Stimulated activated CD4-positive, alpha-beta T cell treated with anti-CD3 and anti-CD28 coated beads, Interleukin-15, amount 100 ng/mL, for 48 hours (primary cell): ENCODE data around the gene CNKSR3.

ENCODE experiments used
- DNase-seq, 2 donors: peaks; one replicate each; pipeline ENCODE4 v3.0.0-alpha.2; 2020; ENCODE audit warnings: low read depth in 2 of 2

CNKSR3 gene

DNA sequence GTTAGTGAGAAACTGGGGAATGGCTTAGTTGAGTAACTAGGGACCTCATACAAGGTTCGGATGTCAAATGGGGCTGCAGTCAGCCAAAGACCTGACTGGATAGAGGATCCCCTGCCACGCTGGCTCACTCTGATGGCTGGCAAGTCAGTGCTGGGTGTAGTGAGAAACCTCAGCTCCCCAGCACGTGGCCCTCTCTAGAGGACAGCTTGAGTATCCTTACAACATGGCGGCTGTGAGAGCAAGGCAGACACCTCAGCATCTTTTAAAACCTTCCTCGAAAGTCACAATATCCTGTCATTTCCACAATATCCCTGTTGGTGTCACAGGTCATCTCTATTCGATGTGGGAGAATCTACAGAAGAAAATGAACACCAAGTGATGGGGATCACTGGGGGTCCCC, 127.2 kb downstream of the CNKSR3 start:
- DNase-seq, result no peak

DNA sequence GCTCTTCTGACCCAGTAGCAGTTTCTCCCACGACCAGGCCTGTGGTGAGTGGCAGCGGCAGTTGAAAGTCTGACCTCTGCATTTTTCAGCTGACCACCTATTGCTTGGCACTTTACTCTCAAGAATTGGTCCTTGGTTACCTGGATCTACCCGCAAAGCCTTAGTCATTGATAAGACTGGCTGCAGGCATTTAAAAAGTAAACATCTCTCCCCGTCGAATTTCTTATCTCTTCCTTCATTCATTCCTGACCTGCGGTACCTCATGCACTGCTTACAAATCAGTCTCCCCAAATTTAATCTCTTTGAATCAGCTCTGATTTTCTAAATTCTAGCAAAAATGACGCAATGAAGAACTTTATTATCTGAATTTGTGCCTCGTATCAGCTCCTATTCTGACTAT, 127.7 kb downstream of the CNKSR3 start:
- DNase-seq, result no peak

GRCh38 chr6:154381548-154381947, 128.9 kb downstream of the CNKSR3 start:
- no peak for DNase-seq

GRCh38 chr6:154380741-154381140, 129.7 kb downstream of the CNKSR3 start:
- no peak for DNase-seq

GRCh38 chr6:154379585-154379984, 130.9 kb downstream of the CNKSR3 start:
- no peak for DNase-seq

- DNase-seq, result no peak
These were observed 132.0 kb downstream of the CNKSR3 start for GRCh38 chr6:154378518-154378917.

GRCh38 chr6:154377726-154378125, 132.8 kb downstream of the CNKSR3 start:
- no peak for DNase-seq

- no peak for DNase-seq
These were observed 136.5 kb downstream of the CNKSR3 start for GRCh38 chr6:154373971-154374370.

DNA sequence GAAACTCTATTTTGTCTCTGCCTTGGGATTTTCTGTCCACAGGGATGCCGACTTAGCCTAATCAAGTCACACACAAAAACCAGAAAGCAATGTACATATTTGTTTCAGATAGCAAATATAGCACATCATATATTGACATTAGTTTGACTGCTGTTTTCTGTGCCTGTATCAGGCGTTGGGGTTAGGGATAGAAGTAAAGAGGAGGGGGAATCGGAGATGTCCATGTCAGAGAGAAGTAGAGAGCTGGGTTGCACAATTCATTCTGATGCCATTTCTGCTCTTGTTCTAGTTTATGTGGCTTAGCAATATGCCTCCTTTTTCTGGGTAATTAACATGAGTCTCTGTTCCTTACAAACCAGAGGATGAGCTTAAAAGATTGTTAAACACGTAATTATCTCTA, 139.2 kb downstream of the CNKSR3 start:
- no peak for DNase-seq

GRCh38 chr6:154370545-154370944, 139.9 kb downstream of the CNKSR3 start:
- DNase-seq, result no peak

DNA sequence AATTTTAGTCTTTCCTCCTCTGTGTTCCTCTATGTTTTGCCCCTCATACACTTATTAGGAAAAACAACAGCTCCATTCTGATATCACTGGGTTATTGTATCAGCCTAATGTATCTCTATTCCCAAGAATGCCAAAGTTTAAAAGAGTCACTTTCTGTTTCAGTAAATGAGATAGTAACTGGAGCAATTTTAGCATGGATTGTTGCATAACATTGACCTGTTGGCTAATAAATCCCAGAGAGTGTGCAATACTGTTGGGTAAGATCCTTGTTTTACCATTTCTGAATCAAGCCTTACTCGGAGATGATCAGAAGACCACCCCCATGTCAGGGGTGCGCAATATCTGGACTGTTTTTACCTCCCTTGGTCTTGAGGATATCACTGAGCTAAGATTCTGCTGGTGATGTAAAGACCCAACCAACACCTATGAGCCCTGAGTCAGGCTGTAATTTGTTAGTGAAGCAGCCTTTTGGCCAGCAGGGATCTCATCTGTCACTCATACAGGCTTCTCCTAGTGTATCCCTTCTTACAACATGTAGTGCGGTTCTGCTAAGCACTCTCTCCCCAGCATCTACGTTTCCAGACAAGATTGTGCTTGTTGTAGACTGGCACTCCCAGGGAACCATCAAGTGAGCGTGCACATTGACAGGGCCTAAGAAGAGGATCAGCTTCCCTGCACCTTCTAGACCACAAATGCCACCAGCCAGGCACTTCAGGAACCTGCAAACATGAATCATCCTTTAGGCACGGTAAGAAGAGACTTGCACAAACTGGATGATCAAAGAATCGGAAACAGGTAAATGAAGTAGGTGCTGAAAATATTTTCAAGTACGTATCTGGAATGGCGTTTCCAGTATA, 142.4 kb downstream of the CNKSR3 start:
- no peak for DNase-seq

GRCh38 chr6:154367336-154367735, 143.1 kb downstream of the CNKSR3 start:
- DNase-seq, result no peak

DNA sequence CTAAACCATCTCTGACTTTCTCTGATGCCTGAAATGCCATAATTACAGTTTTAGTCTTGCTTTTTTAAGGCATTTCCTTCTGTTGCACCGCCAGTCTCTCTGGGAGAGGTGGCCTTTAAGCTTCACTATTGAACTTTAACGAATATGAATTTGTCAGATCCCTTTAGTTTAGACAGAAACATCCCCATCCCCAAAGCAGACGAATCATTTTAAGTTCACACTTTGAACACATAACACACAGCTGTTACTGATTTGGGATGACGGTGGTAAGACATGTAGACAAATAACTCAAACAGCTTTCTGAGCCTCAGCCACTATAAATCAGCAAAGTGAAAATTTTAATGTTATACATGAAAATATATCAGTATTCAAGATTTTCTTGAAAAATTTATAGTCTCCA, 146.7 kb downstream of the CNKSR3 start:
- no peak for DNase-seq

GRCh38 chr6:154361476-154361875, 149.0 kb downstream of the CNKSR3 start:
- no peak for DNase-seq

DNA sequence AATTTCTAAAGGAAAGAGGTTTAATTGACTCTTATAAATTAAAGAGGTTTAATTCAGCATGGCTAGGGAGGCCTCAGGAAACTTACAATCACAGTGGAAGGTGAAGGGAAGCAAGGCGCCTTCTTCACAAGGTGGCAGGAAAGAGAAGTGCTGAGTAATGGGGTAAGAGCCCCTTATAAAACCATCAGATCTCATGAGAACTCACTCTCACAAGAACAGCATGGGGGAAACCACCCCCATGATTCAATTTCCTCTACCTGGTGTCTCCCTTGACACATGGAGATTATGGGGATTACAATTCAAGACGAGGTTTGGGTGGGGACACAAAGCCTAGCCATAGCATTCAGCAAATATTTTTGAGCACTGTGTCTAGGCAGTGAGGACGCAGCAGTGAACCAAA, 150.0 kb downstream of the CNKSR3 start:
- no peak for DNase-seq

DNA sequence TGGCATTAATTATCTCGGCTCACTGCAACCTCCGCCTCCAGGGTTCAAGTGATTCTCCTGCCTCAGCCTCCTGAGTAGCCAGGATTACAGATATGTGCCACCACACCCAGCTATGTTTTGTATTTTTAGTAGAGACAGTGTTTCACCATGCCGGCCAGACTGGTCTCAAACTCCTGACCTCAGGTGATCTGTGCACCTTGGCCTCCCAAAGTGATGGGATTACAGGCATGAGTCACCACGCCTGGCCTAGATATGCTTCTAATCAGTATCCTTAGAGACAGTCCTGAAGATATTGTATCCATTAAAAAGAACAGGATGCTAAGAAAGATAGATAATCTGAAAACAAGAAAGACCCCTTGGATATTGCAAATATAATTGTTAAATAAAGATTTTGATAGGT, 150.8 kb downstream of the CNKSR3 start:
- DNase-seq, result no peak

- no peak for DNase-seq
These were observed 151.3 kb downstream of the CNKSR3 start for GRCh38 chr6:154359161-154359574.

DNA sequence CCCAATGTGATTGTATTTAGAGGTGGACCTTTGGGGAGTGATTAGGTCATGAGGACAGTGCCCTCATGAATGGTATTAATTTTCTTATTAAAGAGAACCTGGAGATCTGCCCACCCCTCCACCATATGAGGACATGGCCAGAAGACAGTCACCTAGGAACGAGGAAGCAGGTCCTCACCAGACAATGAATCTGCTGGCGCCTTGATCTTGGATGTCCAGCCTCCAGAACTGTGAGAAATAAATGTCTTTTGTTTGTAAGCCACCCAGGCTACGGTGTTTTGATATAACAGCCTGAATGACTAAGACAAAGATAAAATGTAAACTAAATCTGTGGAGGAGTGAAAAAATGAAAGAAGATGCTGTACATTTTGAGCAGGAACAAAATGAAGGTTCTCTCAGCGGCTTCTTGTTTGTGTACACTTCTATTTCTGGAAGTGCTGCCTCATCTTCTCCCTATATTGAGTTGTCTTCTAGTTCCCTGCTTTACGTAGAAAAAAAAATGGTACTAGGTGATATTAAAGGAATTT, 152.4 kb downstream of the CNKSR3 start:
- DNase-seq, result no peak

DNA sequence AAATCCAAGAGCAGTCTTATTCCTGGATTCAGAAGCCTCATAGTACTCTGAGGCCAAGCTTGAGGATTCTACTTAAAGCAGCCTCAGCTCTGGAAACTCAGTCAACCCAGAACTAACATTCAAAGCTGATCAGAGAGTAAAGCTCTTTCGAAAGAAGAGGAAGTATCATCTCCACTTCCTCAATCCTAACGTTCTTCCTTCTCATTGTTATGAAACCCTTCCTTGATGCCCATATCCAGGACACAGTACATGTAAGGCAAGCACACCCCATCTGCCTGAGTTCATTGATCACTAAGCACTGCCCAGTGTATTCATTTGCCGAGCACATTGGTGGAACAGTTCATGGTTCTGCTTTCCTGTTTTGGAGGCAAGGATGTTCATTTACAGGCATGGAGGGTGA, 153.8 kb downstream of the CNKSR3 start, which contains the start of gene IPCEF1:
Gene IPCEF1 (minus strand): TSS at position 114 of the 400 bp plus-strand sequence. CDS start 90,856 bp downstream, outside the sequence.
- no peak for DNase-seq

DNA sequence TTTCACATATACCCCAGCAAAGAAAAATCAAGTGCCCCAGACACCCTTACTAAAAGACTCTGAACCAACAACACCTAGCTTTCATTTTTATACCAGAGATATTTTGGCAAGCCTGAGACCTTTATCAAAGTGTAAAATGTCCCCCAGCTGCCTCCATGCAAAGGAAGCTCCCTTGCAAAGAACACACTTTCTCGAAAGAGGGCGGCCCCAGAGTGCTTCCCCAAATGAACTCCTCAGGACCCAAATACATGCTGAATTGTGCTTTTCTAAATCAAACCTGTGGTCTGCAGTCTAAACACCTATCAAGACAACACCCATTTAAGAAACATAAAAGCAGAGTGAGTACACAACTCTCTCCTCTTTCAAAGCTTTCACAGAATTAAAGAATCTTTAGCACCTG, 154.4 kb downstream of the CNKSR3 start:
- no peak for DNase-seq

- DNase-seq, result no peak
These were observed 156.2 kb downstream of the CNKSR3 start for GRCh38 chr6:154354265-154354777.

DNA sequence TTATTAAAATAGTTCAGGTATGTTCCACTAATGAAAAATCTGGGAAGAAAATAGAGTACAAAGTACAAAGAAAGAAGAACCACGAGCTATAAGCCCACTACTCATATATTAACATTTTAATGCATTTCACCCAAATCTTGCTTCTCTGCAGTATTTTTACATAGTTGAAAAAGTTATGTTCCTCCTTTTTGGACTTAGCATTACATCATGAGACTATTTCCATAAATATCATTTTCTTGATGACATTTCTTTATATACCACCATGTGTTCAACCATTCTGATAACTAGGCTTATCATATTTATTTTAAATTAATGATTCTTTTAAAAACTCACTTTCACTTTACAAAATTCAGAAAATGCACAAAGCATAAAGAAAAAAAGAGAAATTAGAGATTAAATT, 156.9 kb downstream of the CNKSR3 start:
- DNase-seq, result no peak

DNA sequence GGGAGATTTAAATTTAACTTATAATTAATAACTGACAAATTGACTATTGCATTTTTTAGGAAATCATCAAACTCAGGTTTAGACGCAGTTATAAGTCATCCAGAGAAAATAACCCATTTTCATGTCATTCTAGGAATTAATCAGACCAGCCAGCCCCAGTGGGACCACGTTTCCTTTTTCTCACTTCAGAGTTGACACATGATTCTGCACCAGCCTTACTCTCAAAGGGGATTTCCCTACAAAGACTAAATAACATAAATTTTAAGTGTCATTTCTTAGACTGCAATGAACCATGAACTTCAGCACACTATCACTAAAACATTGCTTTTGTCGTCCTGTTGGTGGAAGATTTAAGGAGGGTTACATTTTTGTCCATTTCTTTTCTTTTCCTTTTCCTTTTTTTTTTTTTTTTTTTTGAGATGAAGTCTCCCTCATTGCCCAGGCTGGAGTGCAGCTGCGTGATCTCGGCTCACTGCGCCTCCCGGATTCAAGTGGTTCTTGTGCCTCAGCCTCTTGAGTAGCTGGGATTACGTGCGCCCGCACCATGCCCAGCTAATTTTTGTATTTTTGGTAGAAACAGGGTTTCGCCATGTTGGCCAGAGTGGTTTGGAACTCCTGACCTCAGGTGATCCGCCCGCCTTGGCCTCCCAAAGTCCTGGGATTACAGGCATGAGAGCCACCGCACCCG, 157.4 kb downstream of the CNKSR3 start:
- DNase-seq, result peak; percentile 37 to 57
